Hematopoietic multipotent progenitor cell treated with erythropoietin and hydrocortisone succinate and interleukin-3 and kit ligand, for 15 days (in vitro differentiated cells): ENCODE measurements around the gene LACTBL1.
"Not testable (repeated sequence)": the region's sequence is repeated elsewhere in the genome, so short reads cannot be mapped to it uniquely, and the experiment has no call there.

ENCODE experiments used
- DNase-seq: peaks from one replicate; pipeline ENCODE4 v3.0.0-alpha.2; 2015; ENCODE audit warnings: low spot score

Gene LACTBL1, protein sequence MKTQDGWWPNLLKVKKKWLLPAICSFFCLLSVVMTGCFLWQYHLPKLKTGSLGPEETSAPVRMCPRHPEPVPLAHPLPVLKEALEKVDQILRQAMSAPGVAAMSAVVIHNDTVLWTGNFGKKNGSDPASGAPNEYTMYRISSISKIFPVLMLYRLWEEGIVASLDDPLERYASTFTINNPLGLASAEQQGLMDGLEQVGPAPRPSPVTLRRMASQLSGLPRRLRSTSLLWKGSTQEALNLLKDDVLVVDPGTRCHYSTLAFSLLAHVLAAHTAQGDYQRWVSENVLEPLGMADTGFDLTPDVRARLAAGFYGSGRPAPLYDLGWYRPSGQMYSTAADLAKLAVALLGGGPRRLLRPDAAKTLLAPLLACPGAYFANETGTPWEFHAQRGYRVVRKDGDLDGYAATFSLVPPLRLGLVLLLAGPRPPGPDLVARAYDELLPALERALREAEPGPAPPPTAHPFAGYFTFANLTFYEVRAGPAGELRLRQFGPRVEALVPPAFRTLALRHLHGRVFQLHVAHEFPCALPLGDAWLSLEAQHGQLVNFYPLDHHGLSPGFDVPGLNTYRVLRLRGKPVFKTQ

DNA sequence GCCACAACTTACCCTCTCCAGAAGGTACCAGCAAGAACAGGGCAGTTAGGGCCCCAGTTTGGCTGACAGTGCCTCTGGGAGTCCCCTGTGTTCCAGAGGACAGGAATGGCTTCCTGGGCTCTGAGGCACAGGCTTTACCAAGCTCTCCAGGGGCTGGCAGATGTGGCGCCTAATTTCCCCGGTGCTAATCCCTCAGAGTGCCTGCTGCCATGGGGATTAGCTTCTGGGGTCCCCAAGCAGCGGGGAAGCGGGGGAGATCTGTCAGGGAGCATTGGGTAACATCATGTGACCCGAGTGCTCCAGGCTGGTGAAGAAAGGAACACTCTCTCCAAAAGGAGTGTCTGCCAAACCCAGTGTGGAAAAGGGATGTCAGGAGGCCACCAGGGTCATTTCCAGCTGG, at the start of gene LACTBL1:
TSS of gene LACTBL1 (minus strand) at position 107 of the 400 bp plus-strand sequence. CDS start 550 bp downstream, outside the sequence.
- no peak for DNase-seq

DNA sequence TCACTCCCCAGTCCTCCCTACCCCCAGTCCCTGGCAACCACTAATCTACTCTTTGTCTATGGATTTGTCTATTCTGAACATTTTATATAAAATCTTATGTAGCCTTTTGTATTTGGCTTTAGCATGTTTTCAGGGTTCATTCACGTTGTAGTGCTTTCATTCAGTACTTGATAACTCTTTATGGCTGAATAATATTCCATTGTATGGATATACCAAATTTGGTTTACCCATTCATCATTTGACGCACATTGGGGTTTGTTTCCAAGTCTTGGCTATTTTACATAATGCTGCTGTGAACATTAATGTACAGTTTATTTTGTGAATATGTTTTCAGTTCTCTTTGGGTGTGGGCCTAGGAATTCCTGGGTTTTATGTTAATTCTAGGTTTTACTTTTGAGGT, 49.2 kb upstream of the LACTBL1 start:
- no peak for DNase-seq

DNA sequence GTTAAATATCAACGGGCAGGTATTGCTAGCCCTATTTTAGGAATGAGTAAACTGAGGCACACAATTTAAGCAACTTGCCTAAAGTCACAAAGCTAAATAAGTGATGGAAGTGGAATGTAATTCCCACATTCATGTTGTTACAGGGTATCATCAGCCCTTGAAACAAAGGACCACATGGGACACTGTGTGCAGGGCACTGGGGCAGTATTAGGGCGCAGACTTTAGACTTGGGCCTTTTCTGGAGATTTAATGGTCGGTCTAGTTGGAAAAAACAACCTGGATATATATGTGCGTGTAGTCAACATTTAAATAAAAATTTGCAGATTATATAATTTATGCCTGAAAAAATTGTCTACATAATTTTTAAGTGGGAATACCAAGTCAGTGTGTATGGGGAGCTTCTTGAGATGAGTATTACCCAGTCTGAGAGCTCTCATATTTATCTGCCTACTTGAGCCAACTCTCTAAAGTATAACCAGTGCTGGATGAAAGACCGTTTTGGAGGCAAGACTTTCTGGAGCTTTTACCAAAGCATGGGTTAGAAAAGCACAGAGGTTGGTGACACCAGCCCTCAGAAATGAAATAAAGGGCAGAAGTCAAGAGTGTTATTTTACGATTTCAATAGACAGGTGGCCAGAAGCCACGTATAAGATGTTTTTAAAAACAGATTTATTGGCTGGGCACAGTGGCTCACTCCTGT, 48.2 kb upstream of the LACTBL1 start:
- DNase-seq: no peak

DNA sequence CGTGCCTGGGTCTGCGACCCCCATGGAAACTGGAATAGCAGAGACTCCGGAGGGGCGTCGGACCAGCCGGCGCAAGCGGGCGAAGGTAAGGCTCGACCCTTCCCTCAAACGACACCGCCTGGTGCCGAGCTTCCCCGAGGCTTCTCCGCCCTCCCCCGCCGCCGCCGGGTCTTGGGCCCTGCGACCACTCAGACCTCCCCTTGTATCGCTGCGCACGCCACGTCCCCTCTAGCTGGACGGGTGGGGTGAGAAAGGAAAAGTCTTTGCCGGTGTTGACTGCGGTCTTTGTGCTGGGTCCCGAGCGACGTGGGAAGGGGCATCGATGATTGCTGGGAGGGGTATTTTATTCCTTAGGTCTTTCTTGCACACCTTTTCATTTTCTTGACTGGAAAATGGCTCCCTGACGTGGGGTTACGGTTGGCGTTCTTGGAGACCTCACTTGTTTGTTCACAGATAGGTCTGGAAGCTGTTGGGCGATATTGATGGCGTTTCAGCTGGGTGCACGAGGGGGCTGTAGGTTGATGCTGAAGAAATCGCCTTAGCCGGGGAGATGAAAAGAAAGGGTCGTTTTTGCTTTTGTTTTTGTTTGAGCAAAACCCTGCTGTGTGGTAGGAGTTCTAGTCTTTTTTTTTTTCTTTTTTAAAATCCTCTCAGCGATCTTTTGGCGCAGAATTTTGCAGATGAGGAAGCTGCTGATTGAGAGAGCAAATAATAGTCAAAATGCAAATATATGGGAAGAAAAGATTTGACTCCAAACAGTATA, 47.4 kb upstream of the LACTBL1 start:
- DNase-seq: peak; percentile 20

DNA sequence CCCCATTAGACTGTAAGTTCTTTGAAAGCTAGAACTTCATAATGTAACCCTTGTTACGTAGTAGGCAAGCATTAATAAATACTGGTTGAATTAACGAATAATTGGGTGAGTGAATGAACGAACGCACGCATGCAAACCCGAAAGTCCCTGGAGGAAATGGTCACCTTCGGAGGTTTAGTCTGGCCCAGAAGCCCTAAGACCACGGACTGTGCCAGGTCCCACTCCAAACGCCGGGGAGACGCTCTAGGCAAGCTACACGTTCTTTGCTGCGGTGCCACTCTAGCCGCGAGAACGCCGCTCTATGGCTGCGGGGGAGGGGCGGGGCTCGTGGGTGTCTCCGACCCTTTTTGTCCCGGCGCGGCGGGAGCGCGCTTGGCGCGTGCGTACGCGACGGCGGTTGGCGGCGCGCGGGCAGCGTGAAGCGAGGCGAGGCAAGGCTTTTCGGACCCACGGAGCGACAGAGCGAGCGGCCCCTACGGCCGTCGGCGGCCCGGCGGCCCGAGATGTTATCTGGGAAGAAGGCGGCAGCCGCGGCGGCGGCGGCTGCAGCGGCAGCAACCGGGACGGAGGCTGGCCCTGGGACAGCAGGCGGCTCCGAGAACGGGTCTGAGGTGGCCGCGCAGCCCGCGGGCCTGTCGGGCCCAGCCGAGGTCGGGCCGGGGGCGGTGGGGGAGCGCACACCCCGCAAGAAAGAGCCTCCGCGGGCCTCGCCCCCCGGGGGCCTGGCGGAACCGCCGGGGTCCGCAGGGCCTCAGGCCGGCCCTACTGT, 46.6 kb upstream of the LACTBL1 start, which contains the start of gene KDM1A:
TSS of gene KDM1A (plus strand) at position 375 of the 769 bp plus-strand sequence. CDS start at position 504, 129 bp downstream.
- DNase-seq: peak; percentile 94

DNA sequence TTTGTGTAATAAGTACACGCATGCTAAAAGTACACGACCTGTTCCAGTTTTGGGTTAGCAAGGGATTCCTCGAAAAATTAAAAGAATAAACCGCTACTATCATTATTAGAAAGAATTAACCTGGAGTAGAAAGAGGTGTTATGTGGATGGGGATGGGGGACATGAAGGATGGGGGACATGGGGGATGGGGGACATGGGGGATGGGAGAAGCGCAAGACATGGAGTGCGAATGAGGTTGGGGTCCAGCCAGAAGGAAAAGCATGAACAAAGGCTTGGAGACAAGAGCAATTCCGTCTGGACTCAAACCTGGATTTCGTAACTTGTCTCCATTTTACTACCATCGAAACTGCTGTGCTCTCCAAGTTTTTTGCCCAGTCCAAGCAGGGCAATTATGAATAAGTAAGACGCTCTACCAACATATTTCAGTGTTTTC, 46.0 kb upstream of the LACTBL1 start:
- DNase-seq: no peak

DNA sequence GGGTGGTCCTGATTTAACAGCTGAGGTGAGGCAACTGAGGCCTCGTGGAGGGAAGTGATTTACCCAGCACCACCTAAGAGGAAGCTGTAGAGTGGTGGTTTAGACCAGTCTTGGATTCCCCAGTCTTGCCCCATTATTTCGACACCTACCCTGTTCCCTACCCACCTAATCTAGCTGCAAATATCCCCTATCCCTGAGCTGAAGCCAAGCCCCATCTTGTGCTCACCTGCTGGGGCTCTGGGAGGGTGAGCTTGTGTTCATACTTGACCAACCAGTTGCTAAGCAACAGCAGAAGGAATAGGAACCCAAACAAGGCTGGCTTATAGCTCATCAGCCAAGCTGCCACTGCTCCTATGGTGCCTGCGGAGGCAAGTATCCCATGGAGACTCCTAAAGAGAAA, 41.0 kb upstream of the LACTBL1 start:
- no peak for DNase-seq

DNA sequence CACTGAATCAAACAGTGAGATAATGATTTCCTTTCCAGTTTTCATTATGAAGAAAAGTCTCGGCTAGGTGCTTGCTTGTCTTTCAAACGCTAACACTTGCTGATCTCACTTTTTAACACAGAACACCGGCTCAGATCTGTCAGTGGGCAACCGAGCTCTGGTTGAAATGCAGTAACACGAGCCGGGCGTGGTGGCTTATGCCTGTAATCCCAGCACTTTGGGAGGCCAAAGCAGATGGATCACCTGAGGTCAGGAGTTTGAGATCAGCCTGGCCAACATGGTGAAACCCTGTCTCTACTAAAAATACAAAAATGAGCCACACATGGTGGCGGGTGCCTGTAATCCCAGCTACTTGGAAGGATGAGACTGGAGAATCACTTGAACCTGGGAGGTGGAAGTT, 37.4 kb upstream of the LACTBL1 start:
- not testable (repeated sequence) for DNase-seq

DNA sequence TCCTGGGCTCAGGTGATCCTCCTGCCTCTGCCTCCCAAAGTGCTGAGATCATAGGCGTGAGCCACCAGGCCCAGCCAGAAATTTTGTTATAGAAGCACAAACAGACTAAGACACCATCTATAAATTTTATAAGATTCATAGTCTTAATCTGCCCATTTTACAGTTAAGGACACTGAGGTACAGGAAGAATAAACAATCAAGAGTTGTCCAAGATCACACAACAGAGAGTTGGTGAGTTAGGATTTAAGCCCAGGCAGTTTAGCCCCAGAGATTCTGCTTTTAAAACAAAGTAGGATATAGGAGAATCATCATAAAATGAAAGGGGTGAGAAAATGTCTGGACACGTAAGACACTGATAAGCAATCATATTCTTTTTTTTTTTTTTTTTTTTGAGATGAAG, 36.2 kb upstream of the LACTBL1 start:
- no peak for DNase-seq

DNA sequence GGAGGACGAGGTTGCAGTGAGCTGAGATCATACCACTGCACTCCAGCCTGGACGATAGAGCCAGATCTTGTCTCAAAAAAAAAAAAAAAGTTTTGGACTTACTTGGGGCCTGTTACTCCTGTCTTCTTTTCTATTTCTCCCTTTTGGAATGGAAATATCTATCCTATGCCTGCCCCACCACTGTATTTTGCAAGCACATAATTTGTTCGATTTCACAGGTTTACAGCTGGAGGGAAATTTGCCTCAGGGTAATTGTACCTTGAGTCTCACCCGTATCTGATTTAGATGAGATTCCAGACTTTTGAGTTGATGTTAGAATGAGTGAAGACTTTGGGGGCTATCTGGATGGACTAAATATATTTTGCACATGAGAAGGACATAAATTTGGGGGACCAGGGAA, 34.4 kb upstream of the LACTBL1 start:
- DNase-seq: no peak

DNA sequence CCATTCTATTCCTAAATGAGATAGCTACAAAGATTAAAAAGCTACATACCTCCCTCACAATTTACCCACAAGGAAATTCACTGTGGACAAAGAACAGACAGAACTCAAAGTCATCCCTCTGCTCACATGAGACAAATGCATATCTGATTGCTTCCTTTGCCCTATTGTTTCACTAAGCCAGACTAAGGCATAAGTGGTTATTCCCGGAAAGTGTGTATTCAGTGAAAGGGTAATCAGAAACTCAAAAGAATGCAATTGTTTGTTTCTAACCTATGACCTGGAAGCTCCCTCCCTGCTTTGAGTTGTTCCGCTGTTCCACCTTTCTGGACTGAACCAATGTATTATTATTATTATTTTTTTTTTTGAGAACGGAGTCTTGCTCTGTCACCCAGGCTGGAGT, 32.1 kb upstream of the LACTBL1 start:
- DNase-seq: not testable (repeated sequence)

DNA sequence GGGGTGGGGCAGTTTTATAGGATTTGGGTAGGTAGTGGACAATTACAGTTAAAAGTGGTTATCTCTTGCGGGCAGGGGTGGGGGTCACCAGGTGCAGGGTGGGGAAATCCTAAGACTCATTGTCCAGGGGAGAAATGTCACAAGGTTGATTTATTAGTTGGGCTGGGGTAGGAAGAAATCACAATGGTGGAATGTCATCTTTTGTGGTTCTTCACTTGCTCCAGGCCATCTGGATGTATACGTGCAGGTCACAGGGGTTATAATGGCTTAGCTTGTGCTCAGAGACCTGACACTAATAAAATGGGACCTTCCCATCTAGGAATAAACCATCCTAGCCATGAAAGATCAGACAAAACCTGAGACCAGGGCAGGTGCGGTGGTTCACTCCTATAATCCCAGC, 31.4 kb upstream of the LACTBL1 start:
- no peak for DNase-seq

DNA sequence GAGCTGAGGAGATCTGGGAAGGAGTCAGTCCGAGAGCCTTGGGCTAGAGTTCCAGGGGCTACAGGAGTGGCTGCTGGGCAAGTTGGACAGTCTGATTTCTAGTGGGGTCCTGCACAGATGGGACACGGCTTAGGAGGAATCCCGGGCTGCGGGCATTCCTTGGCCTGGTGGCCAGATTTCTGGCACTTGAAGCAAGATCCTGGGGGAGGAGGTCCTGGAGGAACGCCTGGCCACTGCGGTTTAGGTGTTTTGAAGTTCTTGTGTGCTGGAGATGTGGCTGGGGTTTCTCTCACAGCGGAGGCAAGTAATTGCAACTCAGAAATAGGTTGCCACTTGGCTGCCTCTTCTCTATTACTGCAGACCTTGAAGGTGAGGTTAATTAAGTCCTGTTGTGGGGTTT, 29.6 kb upstream of the LACTBL1 start:
- DNase-seq: not testable (repeated sequence)

DNA sequence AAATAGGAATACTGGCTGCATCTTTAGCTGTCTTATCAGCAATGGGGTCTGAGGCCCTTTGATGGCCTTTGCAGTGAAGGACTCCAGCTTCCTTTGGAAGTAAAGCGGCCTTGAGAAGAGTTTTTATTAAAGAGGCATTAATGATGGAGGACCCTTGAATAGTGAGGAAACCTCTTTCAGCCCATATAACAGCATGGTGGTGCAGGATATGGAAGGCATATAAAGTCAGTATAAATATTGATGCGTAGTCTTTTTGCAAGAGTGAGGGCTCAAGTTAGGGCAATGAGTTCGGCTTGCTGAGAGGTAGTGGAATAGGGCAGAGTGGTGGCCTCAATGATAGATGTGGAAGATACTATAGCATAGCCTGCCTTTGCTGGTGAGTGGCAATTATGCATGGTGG, 27.5 kb upstream of the LACTBL1 start:
- DNase-seq: not testable (repeated sequence)

DNA sequence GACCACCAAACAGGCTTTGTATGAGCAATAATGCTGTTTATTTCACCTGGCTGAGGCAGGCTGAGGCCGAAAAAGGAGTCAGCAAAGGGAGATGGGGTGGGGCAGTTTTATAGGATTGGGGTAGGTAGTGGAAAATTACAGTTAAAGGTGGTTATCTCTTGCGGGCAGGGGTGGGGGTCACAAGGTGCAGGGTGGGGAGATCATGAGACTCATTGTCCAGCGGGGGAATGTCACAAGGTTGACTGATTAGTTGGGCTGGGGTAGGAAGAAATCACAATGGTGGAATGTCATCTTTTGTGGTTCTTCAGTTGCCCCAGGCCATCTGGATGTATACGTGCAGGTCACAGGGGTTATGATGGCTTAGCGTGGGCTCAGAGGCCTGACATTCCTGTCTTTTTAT, 24.9 kb upstream of the LACTBL1 start:
- DNase-seq: not testable (repeated sequence)

DNA sequence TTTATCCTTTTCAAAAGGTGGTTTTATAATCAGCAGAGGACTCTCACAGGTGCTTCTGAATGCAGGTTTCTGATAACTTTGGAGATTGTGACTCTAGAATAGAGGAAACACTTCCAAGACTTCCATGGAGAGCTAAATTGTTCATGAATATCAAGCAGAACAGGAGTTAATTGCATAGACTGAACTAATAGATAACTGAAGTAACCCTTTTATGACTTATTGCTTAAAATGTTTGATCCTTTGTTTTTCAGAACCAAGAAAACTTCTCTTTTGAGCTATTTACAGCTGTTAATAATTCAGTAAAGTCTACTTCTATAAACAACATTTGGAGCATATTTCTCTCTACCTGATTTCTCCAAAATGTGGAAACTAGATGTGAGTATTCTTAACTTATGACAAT, 23.1 kb upstream of the LACTBL1 start:
- no peak for DNase-seq

DNA sequence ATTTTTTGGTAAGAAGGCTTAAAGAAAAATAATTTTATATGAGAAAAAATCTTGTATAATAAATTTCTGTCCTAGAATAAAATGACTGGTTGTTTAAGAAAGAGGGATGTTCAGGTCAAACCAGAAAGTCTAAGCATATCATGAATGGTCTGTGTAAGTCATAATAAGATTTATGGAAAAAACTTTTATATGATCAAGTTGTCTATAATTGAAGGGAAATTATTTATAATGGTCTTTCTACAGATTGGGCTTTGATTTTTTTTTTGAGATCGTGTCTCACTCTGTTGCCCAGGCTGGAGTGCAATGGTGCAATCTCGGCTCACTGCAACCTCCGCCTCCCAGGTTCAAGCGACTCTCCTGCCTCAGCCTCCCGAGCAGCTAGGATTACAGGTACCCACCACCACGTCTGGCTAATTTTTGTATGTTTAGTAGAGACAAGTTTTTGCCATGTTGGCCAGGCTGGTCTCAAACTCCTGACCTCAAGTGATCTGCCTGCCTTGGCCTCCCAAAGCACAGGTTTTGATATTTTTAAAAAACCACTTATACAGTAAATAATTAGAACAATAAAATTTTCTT, 20.6 kb upstream of the LACTBL1 start:
- not testable (repeated sequence) for DNase-seq

DNA sequence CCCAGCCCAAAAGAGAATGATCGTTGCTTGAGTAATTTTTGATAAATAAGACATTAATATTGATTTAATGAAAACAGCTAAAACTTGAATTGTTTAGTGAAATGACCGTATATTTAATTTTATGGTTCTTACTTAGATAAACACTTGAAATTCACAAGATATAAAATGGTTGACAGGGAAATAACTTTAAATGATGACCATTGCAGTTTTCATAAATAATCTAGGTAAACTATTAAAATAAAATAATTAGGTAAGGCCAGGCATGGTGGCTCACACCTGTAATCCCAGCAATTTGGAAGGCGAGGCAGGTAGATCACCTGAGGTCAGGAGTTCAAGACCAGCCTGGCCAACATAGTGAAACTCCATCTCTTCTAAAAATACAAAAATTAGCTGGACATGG, 19.7 kb upstream of the LACTBL1 start:
- DNase-seq: not testable (repeated sequence)

DNA sequence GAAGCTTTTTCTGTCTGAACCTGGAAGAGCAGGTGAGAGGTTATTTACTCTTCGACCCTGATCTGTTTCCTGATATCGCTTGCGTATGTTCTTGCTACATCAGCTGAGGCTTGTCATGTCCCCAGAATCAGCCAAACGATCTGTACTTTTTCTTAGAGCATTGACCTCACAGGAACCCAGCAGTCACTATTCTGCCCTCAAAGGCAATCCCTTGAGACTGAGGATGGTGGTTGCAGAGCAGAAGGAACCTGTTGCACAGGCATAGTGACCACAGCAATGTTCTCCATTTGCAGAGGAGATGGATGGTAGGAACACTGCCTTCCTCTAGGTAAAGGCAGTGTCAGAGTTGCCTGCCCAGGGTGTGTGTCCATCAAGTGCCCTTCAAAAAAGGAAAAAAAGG, 11.3 kb upstream of the LACTBL1 start:
- no peak for DNase-seq

DNA sequence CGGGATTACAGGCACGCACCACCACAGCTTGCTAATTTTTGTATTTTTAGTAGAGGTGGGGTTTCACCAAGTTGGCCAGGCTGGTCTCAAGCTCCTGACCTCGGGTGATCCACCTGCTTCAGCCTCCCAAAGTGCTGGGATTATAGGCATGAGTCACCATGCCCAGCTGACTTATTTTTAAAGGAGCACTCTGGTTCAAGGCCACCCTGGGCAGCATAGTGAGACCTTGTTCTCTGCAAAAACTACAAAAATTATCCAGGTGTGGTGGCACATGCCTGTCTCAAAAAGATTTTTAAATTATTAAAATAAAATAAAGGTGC, 7.8 kb upstream of the LACTBL1 start:
- DNase-seq: not testable (repeated sequence)

DNA sequence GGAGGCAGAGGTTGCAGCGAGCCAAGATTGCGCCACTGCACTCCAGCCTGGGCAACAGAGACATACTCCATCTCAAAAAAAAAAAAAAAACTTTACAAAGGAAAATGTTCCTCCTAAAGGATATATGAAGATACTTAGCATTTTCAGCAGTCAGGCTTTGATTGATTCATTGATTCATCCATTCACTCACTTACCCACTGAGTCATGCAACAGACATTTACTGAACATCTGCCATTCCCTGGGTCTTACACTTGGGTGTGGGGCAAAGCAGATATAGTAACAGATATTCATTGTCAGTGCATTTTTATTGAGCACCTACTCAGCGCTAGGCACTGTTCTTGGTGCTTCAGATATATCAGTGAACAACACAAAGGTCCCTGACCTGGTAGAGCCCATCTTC, 5.6 kb upstream of the LACTBL1 start:
- DNase-seq: no peak
